ENCODE measurements around the gene ITGA6.

The ITGA6 gene

GRCh38 chr2:172431463-172431862 is 4.1 kb downstream of the ITGA6 start:
- H3K4me3 ChIP-seq (ENCODE audit: control insufficient read depth, low read depth, low read length): no peak overlapping the region
- DNase-seq (ENCODE audit: low read depth): no peak
- TF ChIP-seq CTCF (IDR thresholded peaks at IDR 0.05; ENCODE audit: control insufficient read depth, insufficient read depth, low read depth, low read length, missing control alignments): no peak

GRCh38 chr2:172431993-172432392 is 4.6 kb downstream of the ITGA6 start:
- no peak overlapping the region for H3K4me3 ChIP-seq (ENCODE audit: control insufficient read depth, low read depth, low read length)
- TF ChIP-seq CTCF (IDR thresholded peaks at IDR 0.05; ENCODE audit: control insufficient read depth, insufficient read depth, low read depth, low read length, missing control alignments): no peak
- no peak for DNase-seq (ENCODE audit: low read depth)

GRCh38 chr2:172433144-172433543 is 5.8 kb downstream of the ITGA6 start:
- no peak for DNase-seq (ENCODE audit: low read depth)
- no peak overlapping the region for H3K4me3 ChIP-seq (ENCODE audit: control insufficient read depth, low read depth, low read length)
- TF ChIP-seq CTCF (IDR thresholded peaks at IDR 0.05; ENCODE audit: control insufficient read depth, insufficient read depth, low read depth, low read length, missing control alignments): no peak

- no peak overlapping the region for H3K4me3 ChIP-seq (ENCODE audit: control insufficient read depth, low read depth, low read length)
- DNase-seq (ENCODE audit: low read depth): no peak
- no peak for TF ChIP-seq CTCF (IDR thresholded peaks at IDR 0.05; ENCODE audit: control insufficient read depth, insufficient read depth, low read depth, low read length, missing control alignments)
Measured at GRCh38 chr2:172434821-172435605, 7.6 kb downstream of the ITGA6 start.

GRCh38 chr2:172435606-172435911 is 8.2 kb downstream of the ITGA6 start:
- no peak for DNase-seq (ENCODE audit: low read depth)
- TF ChIP-seq CTCF (IDR thresholded peaks at IDR 0.05; ENCODE audit: control insufficient read depth, insufficient read depth, low read depth, low read length, missing control alignments): no peak
- H3K4me3 ChIP-seq (ENCODE audit: control insufficient read depth, low read depth, low read length): no peak overlapping the region

- H3K4me3 ChIP-seq (ENCODE audit: control insufficient read depth, low read depth, low read length): no peak overlapping the region
- DNase-seq (ENCODE audit: low read depth): no peak
- TF ChIP-seq CTCF (IDR thresholded peaks at IDR 0.05; ENCODE audit: control insufficient read depth, insufficient read depth, low read depth, low read length, missing control alignments): no peak
Measured at GRCh38 chr2:172436889-172437288, 9.5 kb downstream of the ITGA6 start.

All from AG09309 (cell line).